HEK293T (cell line): ENCODE results near the gene MYLK2.

Source experiments
- CTCF ChIA-PET: fragments of 350-600 bp; formaldehyde crosslinking; extraction: SDS; loops from one replicate; lab custom pipeline; 2021; ENCODE audit warnings: antibody characterized with exemption, inconsistent platforms; lab: Yijun Ruan, JAX
- POLR2A ChIA-PET: fragments of 350-600 bp; formaldehyde crosslinking; extraction: SDS; loops from one replicate; lab custom pipeline; 2020; ENCODE audit warnings: antibody characterized with exemption, inconsistent platforms; lab: Yijun Ruan, JAX
- DNase-seq: peaks from one replicate; pipeline ENCODE4 v3.0.0; 2012; ENCODE audit warnings: mixed read lengths; ENCODE audit errors: extremely low spot score
- ARNT ChIP-seq: fragments of 450-650 bp; IDR thresholded peaks from 2 replicates; pipeline ENCODE4 v1.6.1; 2017; ENCODE audit warnings: mild to moderate bottlenecking
- BHLHE40 ChIP-seq: fragments of 450-650 bp; IDR thresholded peaks from 2 replicates; pipeline ENCODE4 v1.6.1; 2016; ENCODE audit warnings: mild to moderate bottlenecking, moderate library complexity, borderline replicate concordance
- CTBP1 ChIP-seq: fragments of 450-650 bp; IDR thresholded peaks from 2 replicates; pipeline ENCODE4 v1.6.1; 2016; ENCODE audit warnings: borderline replicate concordance
- ELF4 ChIP-seq: fragments of 450-650 bp; IDR thresholded peaks from 2 replicates; pipeline ENCODE4 v1.6.1; 2017; ENCODE audit warnings: antibody characterized with exemption
- FOXA1 ChIP-seq: fragments of 450-650 bp; IDR thresholded peaks from 2 replicates; pipeline ENCODE4 v1.6.1; 2016; ENCODE audit warnings: mild to moderate bottlenecking
- FOXK2 ChIP-seq: fragments of 450-650 bp; IDR thresholded peaks from 2 replicates; pipeline ENCODE4 v1.6.1; 2016; ENCODE audit warnings: mild to moderate bottlenecking
- FOXM1 ChIP-seq: fragments of 450-650 bp; IDR thresholded peaks from 2 replicates; pipeline ENCODE4 v1.6.1; 2017; ENCODE audit warnings: mild to moderate bottlenecking, borderline replicate concordance
- HDGF ChIP-seq: fragments of 450-650 bp; IDR thresholded peaks from 2 replicates; pipeline ENCODE4 v1.6.1; 2017; ENCODE audit warnings: antibody characterized with exemption, borderline replicate concordance
- L3MBTL2 ChIP-seq: fragments of 450-650 bp; conservative IDR thresholded peaks from 2 replicates; pipeline ENCODE4 v1.6.1; 2016; ENCODE audit warnings: mild to moderate bottlenecking
- LEF1 ChIP-seq: fragments of 450-650 bp; IDR thresholded peaks from 2 replicates; pipeline ENCODE4 v1.6.1; 2017; ENCODE audit warnings: mild to moderate bottlenecking, borderline replicate concordance
- NFRKB ChIP-seq: fragments of 450-650 bp; IDR thresholded peaks from 2 replicates; pipeline ENCODE4 v1.6.1; 2016; ENCODE audit warnings: mild to moderate bottlenecking, moderate library complexity
- SP1 ChIP-seq: fragments of 450-650 bp; IDR thresholded peaks from 2 replicates; pipeline ENCODE4 v1.6.1; 2017
- SUZ12 ChIP-seq: fragments of 450-650 bp; IDR thresholded peaks from 2 replicates; pipeline ENCODE4 v1.6.1; 2016; ENCODE audit warnings: mild to moderate bottlenecking
- TARDBP ChIP-seq: fragments of 450-650 bp; IDR thresholded peaks from 2 replicates; pipeline ENCODE4 v1.6.1; 2016
- ZNF384 ChIP-seq: fragments of 450-650 bp; IDR thresholded peaks from 2 replicates; pipeline ENCODE4 v1.6.1; 2016
- TF ChIP-seq, protein P1 (sequence below): fragments of 450-650 bp; IDR thresholded peaks from 2 replicates; pipeline ENCODE4 v1.6.1; 2016

Gene MYLK2

DNA sequence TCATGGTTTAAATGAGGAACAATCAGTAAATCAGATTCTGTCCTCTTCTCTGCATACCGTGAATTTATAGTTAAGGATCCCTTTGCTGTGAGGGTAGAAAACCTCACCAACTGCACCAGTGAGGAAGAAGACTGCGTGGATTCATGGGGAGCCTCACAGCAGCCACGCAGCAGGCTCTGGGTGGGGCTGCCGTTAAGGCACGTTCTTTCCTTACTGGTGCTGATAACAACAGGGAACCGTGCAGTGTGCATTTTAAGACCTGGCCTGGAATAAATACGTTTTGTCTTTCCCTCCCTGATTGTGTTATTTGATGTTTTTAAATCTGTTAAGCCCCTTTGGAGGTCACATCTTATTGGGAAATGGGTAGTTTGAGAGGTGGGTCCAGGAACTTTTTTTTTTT lies 17.6 kb upstream of the MYLK2 start:
- CTCF ChIA-PET: interaction anchor here (0.6 kb wide), 1 partner anchor 168 kb away, joined by 4 read pairs; no protein-coding TSS in a partner anchor
- POLR2A ChIA-PET: no interaction called here
- no peak for TF ChIP-seq NFRKB
- no peak for TF ChIP-seq SP1
- TF ChIP-seq, protein P1, sequence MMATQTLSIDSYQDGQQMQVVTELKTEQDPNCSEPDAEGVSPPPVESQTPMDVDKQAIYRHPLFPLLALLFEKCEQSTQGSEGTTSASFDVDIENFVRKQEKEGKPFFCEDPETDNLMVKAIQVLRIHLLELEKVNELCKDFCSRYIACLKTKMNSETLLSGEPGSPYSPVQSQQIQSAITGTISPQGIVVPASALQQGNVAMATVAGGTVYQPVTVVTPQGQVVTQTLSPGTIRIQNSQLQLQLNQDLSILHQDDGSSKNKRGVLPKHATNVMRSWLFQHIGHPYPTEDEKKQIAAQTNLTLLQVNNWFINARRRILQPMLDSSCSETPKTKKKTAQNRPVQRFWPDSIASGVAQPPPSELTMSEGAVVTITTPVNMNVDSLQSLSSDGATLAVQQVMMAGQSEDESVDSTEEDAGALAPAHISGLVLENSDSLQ: no peak
- no peak for DNase-seq

DNA sequence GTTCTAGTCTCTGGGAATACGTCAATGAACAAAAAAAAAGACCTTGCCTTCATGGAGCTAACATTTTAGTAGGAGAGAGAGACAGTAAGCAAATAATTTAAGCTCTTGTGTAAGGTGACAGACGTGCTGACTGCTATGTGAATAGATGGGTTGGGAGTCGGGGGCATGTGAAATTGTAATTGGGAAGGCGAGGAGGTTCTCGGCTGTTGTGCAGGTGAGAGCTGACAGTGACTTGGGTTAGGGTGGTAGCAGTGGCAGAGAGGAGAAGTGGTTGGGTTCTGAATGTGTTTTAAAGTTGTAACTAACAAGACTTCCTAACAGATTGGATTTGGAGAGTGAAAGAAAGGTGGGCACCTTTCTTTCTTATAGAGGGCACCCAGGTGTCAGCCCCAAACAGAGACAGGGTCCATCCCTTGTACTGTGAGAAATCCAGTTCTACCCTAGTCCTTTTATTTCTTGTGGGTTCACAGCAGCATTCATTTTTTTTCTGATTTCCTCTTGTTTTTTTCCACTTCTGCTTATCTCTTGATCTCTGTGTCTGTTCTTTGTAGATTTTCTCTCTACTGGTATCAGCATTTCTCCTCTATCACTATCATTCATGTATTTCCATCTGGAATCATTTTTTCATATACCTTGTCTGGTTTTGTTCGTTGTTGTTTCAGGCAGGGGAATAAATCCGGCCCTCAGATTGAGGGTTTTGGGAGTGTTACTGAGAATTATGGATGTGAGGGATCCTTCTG lies 15.4 kb upstream of the MYLK2 start:
- DNase-seq: no peak
- ChIA-PET CTCF (no interaction called here), POLR2A (no interaction called here)
- TF ChIP-seq FOXA1: no peak
- TF ChIP-seq TARDBP: no peak
- no peak for TF ChIP-seq ARNT
- no peak for TF ChIP-seq FOXM1
- TF ChIP-seq SP1: no peak
- no peak for TF ChIP-seq SUZ12
- no peak for TF ChIP-seq HDGF
- TF ChIP-seq, protein P1: no peak
- no peak for TF ChIP-seq CTBP1
- TF ChIP-seq LEF1: no peak
- no peak for TF ChIP-seq NFRKB
- no peak for TF ChIP-seq L3MBTL2
- TF ChIP-seq FOXK2: no peak

DNA sequence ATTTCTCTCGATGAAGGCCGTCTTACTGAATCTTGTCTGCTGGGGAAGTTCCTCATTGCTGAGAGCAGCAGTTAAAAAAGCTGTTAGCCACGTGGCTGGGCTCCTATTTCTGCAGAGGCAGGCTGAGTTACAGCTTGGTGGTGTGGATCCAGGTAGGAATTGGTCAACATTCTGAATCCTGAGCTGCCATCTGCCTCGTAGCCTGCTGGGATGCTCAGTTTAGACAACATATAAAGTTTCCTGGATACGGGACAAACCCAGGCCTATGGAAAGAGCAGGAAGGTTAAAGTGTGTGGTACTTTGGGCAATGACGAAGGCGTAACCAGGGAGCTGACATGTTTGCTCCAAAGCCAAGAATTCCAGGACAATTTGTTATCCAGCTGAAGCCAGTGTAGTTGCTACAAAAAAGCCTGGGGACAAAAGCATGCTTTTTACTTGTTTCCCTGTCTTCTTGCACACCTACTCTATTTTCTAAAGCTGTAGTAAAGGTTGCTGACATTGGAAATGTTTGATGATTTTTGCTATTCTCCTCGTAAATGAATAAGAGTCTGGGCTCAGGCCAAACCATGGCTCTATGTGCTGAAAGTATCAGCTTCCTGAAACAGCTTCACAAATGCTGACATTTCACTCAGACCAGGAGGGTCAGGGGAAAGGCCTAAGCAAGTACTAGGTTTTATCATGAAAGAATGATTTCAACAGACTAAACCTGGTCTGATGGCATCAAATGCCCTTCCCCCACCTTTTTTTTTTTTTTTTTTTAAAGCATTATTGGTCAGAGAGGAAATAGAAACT lies 12.4 kb upstream of the MYLK2 start:
- no peak for DNase-seq
- CTCF ChIA-PET: no interaction called here
- POLR2A ChIA-PET: no interaction called here
- TF ChIP-seq FOXK2 (no peak), FOXM1 (no peak), ARNT (no peak), FOXA1 (no peak), L3MBTL2 (no peak), CTBP1 (no peak), ELF4 (no peak), SUZ12 (no peak), HDGF (no peak), LEF1 (no peak), BHLHE40 (no peak), NFRKB (no peak), TARDBP (no peak)
- TF ChIP-seq, protein P1: no peak

DNA sequence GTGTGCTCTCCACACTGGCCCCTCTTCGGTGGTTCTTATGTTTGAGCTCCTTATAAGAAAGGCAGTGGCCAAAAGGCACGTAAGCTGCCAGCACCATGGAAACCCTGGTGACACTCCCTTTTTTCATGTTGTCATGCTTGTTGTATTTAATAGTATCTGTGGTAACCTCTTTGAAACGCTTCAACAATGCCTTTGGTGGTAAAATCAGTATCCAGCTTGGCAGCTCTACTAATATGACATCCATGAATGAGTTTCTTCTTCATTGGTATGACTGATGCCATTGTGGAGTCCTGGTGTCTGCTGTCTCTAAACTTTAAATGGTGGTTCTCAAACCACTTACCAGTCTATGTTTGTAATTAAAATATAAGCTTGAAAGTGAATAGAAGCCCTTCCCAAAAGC lies 10.7 kb upstream of the MYLK2 start:
- ChIA-PET CTCF (interaction anchor here (1.1 to 1.9 kb wide), 2 partner anchors 15 to 174 kb away, joined by 3 to 7 read pairs; no protein-coding TSS in a partner anchor), POLR2A (no interaction called here)
- TF ChIP-seq ZNF384 (no peak), CTBP1 (no peak), HDGF (no peak), ELF4 (no peak), LEF1 (no peak), L3MBTL2 (no peak)
- TF ChIP-seq, protein P1: no peak
- no peak for DNase-seq

DNA sequence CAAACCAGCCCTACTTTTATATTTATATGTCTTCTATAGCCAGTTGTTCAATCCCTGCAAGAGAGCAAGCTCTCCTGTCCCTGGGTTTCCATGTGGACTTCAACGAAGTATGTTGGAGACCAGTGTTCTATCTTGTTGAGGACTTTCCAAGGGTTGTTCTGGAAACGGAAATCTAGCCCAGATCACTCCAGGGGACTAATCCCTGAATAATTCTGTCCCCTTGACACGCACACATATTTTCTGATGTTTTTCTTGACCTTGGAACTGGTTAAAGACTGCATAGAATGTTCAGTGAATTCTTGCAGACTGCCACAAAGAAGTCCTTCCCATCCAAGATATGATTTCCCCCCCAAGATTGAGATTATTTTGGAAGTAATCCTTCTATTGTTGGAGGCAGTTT lies 9.5 kb upstream of the MYLK2 start:
- ChIA-PET POLR2A (no interaction called here), CTCF (interaction anchor here (1.1 to 1.9 kb wide), 2 partner anchors 14 to 175 kb away, joined by 3 to 7 read pairs; no protein-coding TSS in a partner anchor)
- no peak for TF ChIP-seq FOXM1
- no peak for TF ChIP-seq FOXA1
- no peak for TF ChIP-seq TARDBP
- no peak for TF ChIP-seq FOXK2
- TF ChIP-seq BHLHE40: no peak
- TF ChIP-seq CTBP1: no peak
- no peak for TF ChIP-seq ELF4
- TF ChIP-seq NFRKB: no peak
- TF ChIP-seq HDGF: no peak
- no peak for TF ChIP-seq LEF1
- no peak for TF ChIP-seq SUZ12

More for the DNA sequence above, 9.5 kb upstream of the MYLK2 start:
- DNase-seq: no peak
